ENCODE results near the gene IL34. TPM values are rescaled to one million over a fixed set of nuclear protein-coding genes. Genes with fewer than 3 reads are reported as not detected.

The IL34 gene
- total and polyA plus RNA-seq, 2 of the 8 experiments (the other 6 are each of a cell fraction or from before 2014, with no cell fraction given), result 4.6 to 5.6 TPM

- no peak for TF ChIP-seq SAP30 (IDR thresholded peaks at IDR 0.05; ENCODE audit: insufficient read depth, insufficient replicate concordance, low read length)
- no peak for TF ChIP-seq CREB1 (IDR thresholded peaks at IDR 0.05)
- TF ChIP-seq GTF2F1 (IDR thresholded peaks at IDR 0.05; ENCODE audit: borderline replicate concordance, low read depth, low read length), result no peak
- peak; percentile 49 to 86 (median 83) for TF ChIP-seq CTCF (IDR thresholded peaks at IDR 0.05; ENCODE audit: control extremely low read depth in 1 of 3, insufficient read depth in 1 of 3, low read depth in 1 of 3, low read length in 3 of 3)
- TF ChIP-seq RBBP5 (IDR thresholded peaks at IDR 0.05; ENCODE audit: borderline replicate concordance, low read depth, low read length), result no peak
- peak; percentile 20; the same call in 1 of the 2 replicates for TF ChIP-seq BRCA1 (IDR thresholded peaks at IDR 0.05; ENCODE audit: low read depth, low read length)
- TF ChIP-seq TBP (IDR thresholded peaks at IDR 0.05; ENCODE audit: low read depth, low read length), result no peak
- TF ChIP-seq YY1 (IDR thresholded peaks at IDR 0.05; ENCODE audit: low read depth, low read length), result no peak
- TF ChIP-seq RXRA (IDR thresholded peaks at IDR 0.05; ENCODE audit: insufficient read depth, low read depth, low read length), result no peak
- TF ChIP-seq SIX5 (IDR thresholded peaks at IDR 0.05; ENCODE audit: low read depth, low read length), result no peak
- no peak for TF ChIP-seq SP2 (IDR thresholded peaks at IDR 0.05; ENCODE audit: low read length)
- TF ChIP-seq PHF8 (conservative IDR thresholded peaks at IDR 0.05; ENCODE audit: low read depth, low read length), result no peak
- no peak for TF ChIP-seq MAFK (IDR thresholded peaks at IDR 0.05; ENCODE audit: low read depth, low read length)
- no peak for TF ChIP-seq JUND (IDR thresholded peaks at IDR 0.05; ENCODE audit: low read length)
- no peak for TF ChIP-seq POU5F1 (IDR thresholded peaks at IDR 0.05; ENCODE audit: low read depth, low read length)
Measured at GRCh38 chr16:70653809-70654771, 7.7 kb downstream of the IL34 start (continued).

Data from H1 (cell line).